ENCODE results near the gene ACSF2.

The ACSF2 gene

DNA sequence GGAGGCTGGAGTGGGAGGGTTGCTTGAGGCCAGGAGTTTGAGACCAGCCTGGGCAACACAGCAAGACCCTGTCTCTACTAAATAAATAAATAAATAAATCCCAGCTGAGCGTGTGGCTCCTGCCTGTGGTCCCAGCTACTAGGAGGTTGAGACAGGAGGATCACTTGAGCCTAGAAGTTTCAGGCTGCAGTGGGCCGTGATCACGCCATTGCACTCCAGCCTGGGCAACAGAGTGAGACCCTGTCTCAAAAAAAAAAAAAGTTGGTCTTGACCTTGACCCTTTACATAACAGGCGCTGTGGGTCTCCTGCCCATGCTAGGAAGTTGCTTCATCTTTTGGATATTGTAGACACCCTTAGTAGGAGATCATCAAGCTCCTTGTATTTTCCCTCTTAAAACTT, 11.4 kb downstream of the ACSF2 start:
- DNase-seq (ENCODE audit: extremely low read depth in 1 of 2, low read depth in 1 of 2) = no peak

DNA sequence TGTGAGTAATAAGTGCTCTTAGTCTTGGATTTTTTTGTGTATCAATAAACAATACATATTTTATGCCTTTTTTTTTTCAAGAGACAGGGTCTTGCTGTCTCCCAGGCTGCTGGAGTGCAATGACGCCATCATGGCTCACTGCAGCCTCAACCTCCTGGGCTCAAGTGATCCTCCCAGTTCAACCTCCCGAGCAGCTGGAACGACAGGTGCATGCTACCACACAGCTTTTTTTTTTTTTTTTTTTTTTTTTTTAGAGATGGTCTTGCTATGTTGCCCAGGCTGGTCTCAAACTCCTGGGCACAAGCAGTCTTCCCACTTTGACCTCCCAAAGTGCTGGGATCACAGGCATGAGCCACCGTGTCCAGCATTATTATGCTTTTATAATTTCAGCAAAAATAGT, 13.0 kb downstream of the ACSF2 start:
- no peak for DNase-seq (ENCODE audit: extremely low read depth in 1 of 2, low read depth in 1 of 2)

GRCh38 chr17:50440172-50440837, 14.3 kb downstream of the ACSF2 start:
- no peak for DNase-seq (ENCODE audit: extremely low read depth in 1 of 2, low read depth in 1 of 2)

- DNase-seq (ENCODE audit: extremely low read depth in 1 of 2, low read depth in 1 of 2) = no peak
Measured at GRCh38 chr17:50440838-50441829, 15.1 kb downstream of the ACSF2 start.

- DNase-seq (ENCODE audit: extremely low read depth in 1 of 2, low read depth in 1 of 2) = no peak
Measured at GRCh38 chr17:50443505-50443974, 17.5 kb downstream of the ACSF2 start.

DNA sequence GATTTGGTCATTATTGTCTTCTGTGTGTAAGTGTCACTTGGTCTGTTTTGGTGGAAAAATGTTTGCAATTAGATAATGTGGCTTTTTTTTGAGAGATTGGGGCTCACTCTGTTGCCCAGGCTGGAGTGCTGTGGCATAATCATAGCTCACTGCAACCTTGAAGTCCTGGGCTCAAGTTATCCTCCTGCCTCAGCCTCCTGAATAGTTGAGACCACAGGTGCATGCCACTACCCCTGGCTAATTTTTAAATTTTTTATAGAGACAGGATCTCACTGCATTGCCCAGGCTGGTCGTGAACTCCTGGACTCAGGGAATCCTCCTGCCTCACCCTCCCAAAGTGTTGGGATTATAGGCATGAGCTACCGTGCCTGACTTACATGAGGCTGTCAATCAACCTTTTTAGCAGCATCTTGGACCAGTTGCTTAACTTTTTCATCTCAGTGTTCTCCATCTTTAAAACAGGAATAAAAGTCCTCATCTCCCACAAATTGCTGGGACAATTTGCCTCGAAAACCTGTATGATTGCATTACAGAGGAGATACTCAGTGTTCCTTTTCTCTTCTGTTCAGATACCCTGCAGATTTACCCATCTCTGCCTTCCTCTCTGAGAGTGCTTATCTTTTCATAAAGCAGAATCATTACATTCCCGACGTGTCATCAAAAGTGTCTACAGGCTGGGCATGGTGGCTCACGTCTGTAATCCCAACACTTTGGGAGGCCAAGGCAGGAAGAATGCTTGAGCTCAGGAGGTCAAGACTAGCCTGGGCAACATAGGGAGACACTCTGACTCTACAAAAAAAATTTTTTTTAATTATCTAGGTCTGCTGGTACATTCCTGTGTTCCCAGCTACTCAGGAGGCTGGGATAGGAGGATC, 19.1 kb downstream of the ACSF2 start:
- DNase-seq (ENCODE audit: extremely low read depth in 1 of 2, low read depth in 1 of 2) = no peak

- DNase-seq (ENCODE audit: extremely low read depth in 1 of 2, low read depth in 1 of 2) = no peak
Measured at GRCh38 chr17:50445730-50446325, 19.8 kb downstream of the ACSF2 start.

- DNase-seq (ENCODE audit: extremely low read depth in 1 of 2, low read depth in 1 of 2) = no peak
Measured at GRCh38 chr17:50447870-50448595, 22.0 kb downstream of the ACSF2 start.

DNA sequence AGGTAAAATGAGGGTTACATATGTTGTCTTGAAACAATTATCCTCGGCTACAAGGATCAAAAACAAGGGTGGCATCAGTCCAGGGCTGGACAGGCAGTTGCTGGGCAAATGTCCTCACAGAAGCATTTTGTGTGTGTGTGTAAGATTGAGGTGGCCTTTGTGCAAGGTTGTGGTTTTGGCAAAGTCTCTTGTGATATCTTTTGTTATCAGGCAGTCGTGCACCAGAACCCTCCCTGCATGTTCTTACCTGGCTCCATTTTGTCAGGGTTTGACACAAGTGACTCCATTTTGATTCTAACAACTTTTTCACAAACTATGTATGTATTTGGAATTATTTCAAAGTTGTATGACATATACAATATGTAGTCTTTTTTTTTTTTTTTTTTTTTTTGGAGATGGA, 22.6 kb downstream of the ACSF2 start:
- no peak for DNase-seq (ENCODE audit: extremely low read depth in 1 of 2, low read depth in 1 of 2)

DNA sequence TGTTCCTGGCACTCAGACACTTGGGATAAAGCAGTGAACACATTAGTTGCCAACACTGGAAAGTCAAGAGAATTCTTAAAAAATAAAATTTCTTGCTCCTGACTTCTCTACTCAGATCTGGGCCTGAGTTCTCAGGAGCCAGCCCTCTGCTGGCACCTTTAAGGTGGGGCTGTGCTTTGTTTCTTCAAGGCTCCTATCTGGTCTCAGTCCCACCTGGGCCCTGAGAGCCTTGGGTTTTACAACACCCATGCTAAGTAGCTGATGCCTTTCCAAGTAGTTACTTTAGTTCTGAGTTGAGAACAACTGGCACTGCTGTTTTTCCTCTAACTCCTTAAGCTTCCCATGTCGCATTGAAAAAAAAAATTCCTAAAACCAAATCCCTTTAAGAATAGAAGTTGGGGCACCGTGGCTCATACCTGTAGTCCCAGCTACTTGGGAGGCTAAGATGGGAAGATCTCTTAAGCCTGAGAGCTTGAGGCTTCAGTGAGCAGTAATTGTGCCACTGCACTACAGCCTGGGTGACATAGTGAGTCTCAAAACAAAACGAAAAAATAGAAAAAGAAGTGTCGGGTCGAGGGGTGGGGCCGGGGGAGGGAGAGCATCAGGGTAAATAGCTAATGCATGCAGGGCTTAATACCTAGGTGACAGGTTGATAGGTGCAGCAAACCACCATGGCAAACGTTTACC, 26.1 kb downstream of the ACSF2 start:
- no peak for DNase-seq (ENCODE audit: extremely low read depth in 1 of 2, low read depth in 1 of 2)

GRCh38 chr17:50452630-50453300, 26.7 kb downstream of the ACSF2 start:
- no peak for DNase-seq (ENCODE audit: extremely low read depth in 1 of 2, low read depth in 1 of 2)

GRCh38 chr17:50453901-50454300, 27.9 kb downstream of the ACSF2 start:
- DNase-seq (ENCODE audit: extremely low read depth in 1 of 2, low read depth in 1 of 2) = no peak

GRCh38 chr17:50457621-50458020, 31.6 kb downstream of the ACSF2 start:
- no peak for DNase-seq (ENCODE audit: extremely low read depth in 1 of 2, low read depth in 1 of 2)

DNA sequence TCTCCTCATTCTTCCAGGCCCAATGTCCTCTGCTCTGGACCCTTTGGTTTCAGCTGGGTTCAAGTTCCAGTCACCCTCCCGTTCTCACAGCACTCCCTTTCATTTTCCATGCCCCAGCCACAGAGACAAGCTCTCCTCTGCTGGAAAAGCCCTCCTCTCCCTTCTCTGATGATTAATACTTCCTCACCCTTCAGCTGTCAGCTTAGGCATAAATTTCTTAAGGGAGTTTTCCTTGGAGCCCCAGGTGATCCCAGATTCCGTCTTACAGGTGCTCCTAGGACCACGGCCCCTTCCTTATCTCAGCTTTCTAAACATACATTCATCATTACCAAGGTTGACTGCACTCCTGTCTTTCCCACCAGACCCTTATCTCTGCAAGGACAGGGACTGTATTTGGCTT, 32.3 kb downstream of the ACSF2 start:
- DNase-seq (ENCODE audit: extremely low read depth in 1 of 2, low read depth in 1 of 2) = no peak

DNA sequence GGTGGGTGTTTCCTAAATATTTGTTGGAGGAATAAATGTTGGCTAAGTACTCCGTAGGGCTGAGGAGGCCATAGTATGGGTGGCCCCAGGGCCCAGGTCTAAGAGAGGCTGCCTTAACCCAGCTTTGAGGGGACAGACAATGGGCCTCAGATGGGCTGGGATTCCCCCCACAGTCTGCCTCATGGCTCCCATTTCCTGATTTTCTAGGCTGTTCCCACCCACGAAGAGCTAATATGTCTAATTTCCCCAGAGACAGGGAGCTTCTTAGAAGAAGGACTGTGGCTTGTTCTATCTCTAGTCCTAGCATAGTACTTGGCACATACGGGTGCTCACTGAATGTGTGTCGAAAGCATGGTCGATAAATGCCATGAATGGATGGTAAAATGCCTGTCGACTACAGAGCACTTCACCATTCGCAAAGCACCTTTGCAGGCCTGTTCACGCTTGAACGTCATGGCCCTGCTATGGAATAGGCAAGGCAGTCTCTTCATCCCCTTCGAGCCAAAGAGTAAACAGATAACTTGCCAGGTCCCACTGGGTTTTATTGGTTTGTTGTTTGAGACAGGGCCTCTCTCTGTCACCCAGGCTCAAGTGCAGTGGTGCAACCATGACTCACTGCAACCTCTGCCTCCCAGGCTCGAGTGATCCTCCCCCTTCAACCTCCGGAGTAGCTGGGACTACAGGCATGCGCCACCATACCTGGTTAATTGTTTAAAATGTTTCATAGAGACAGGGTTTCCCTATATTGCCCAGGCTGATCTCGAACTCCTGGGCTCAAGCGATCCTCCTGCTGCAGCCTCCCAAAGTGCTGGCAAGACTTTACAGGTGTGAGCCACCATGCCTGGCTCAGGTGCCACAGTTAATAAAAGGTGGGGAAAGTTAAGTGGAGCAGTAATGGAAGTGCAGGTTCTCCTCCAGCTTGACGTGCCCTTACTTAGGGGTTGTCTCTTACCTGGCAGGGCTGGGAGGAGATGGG, 33.0 kb downstream of the ACSF2 start:
- DNase-seq (ENCODE audit: extremely low read depth in 1 of 2, low read depth in 1 of 2) = no peak

- DNase-seq (ENCODE audit: extremely low read depth in 1 of 2, low read depth in 1 of 2) = no peak
Measured at GRCh38 chr17:50459756-50460155, 33.7 kb downstream of the ACSF2 start.

GRCh38 chr17:50460831-50461526, 35.0 kb downstream of the ACSF2 start:
- DNase-seq (ENCODE audit: extremely low read depth in 1 of 2, low read depth in 1 of 2) = no peak
